PC-3 (cell line): ENCODE results near the gene SLC27A5. TPM values are rescaled to one million over a fixed set of nuclear protein-coding genes. Genes with fewer than 3 reads are reported as not detected.

Source experiments
- ATAC-seq: fragments of 200-7000 bp; cut with Tn5 transposase; 2 replicates; pipeline ENCODE4 v1.9.1; 2020; ENCODE audit warnings: mild to moderate bottlenecking, moderate library complexity
- BruUV-seq: library from RNA; stranded (reverse); fragments of 400-500 nt; replicated peaks from 2 replicates; lab custom pipeline; 2021; lab: Mats Ljungman, UMichigan
- CTCF ChIA-PET: fragments of 300-600 bp; sonication (Branson Sonifier 250); formaldehyde crosslinking; loops from one replicate; lab custom pipeline; 2022; ENCODE audit warnings: antibody characterized with exemption; lab: Charles Lee
- POLR2A ChIA-PET: fragments of 300-600 bp; sonication (Branson Sonifier 250); formaldehyde crosslinking; loops from one replicate; lab custom pipeline; 2022; ENCODE audit warnings: antibody characterized with exemption; ENCODE audit not compliant: unreplicated experiment; lab: Charles Lee
- DNase-seq: peaks from one replicate; pipeline ENCODE4 v3.0.0-alpha.2; 2015
- H2AFZ ChIP-seq: fragments of 300-600 bp; sonication (generic); 2 replicates; pipeline ENCODE4 v1.6.0; 2016; ENCODE audit warnings: antibody characterized with exemption, low read length
- H3F3A ChIP-seq: fragments of 300-600 bp; sonication (generic); one replicate; pipeline ENCODE4 v1.6.0; 2017; ENCODE audit warnings: antibody characterized with exemption, low read length, control low read depth, mild to moderate bottlenecking; ENCODE audit not compliant: unreplicated experiment
- H3K27ac ChIP-seq: fragments of 300-600 bp; sonication (generic); 2 replicates; pipeline ENCODE4 v1.5.1; 2016; ENCODE audit warnings: mild to moderate bottlenecking, low read length
- H3K27me3 ChIP-seq: fragments of 300-600 bp; sonication (generic); 2 replicates; pipeline ENCODE4 v1.6.1; 2016; ENCODE audit warnings: low read length, mixed read lengths
- H3K36me3 ChIP-seq: fragments of 300-600 bp; sonication (generic); 2 replicates; pipeline ENCODE4 v1.6.1; 2016; ENCODE audit warnings: low read depth, mixed run types, low read length, mixed read lengths
- H3K4me1 ChIP-seq: fragments of 300-600 bp; sonication (generic); 2 replicates; pipeline ENCODE4 v1.5.1; 2016; ENCODE audit warnings: low read length; ENCODE audit not compliant: insufficient read depth
- H3K4me2 ChIP-seq: fragments of 300-600 bp; sonication (generic); 2 replicates; pipeline ENCODE4 v1.6.0; 2016; ENCODE audit warnings: low read length
- H3K4me3 ChIP-seq: fragments of 300-600 bp; sonication (generic); 2 replicates; pipeline ENCODE4 v1.5.1; 2016; ENCODE audit warnings: mild to moderate bottlenecking, low read length, mixed read lengths
- H3K79me2 ChIP-seq: fragments of 300-600 bp; sonication (generic); 2 replicates; pipeline ENCODE4 v1.6.1; 2017; ENCODE audit warnings: low read length, mixed read lengths
- H3K9ac ChIP-seq: fragments of 300-600 bp; sonication (generic); 2 replicates; pipeline ENCODE4 v1.6.0; 2016; ENCODE audit warnings: mild to moderate bottlenecking, low read length
- H3K9me2 ChIP-seq: fragments of 300-600 bp; sonication (generic); replicated peaks from 2 replicates; pipeline ENCODE4 v1.6.1; 2016; ENCODE audit warnings: mixed run types, low read length, mixed read lengths
- H3K9me3 ChIP-seq: fragments of 300-600 bp; sonication (generic); 2 replicates; pipeline ENCODE4 v1.6.1; 2016; ENCODE audit warnings: low read length, mixed read lengths
- H4K20me1 ChIP-seq: fragments of 300-600 bp; sonication (generic); 2 replicates; pipeline ENCODE4 v1.6.1; 2016; ENCODE audit warnings: low read length, mixed read lengths
- CTCF ChIP-seq: fragments of 300-600 bp; sonication (generic); conservative IDR thresholded peaks from 2 replicates; pipeline ENCODE4 v1.5.1; 2017; ENCODE audit warnings: antibody characterized with exemption, low read depth, mild to moderate bottlenecking, low read length
- EZH2 ChIP-seq: fragments of 300-600 bp; sonication (generic); IDR thresholded peaks from one replicate; pipeline ENCODE4 v1.6.1; 2017; ENCODE audit warnings: antibody characterized with exemption, mild to moderate bottlenecking, low read length; ENCODE audit not compliant: unreplicated experiment
- EZH2phosphoT487 ChIP-seq: fragments of 300-600 bp; sonication (generic); IDR thresholded peaks from 2 replicates; pipeline ENCODE4 v1.6.1; 2018; ENCODE audit warnings: mild to moderate bottlenecking, antibody characterized with exemption, low read length, borderline replicate concordance
- intact Hi-C: fragments of 100-400 bp; cut with micrococcal nuclease; formaldehyde crosslinking; loops from 2 replicates; pipeline ENCODE4 v1.9.0; 2023
- total RNA-seq: library from RNA; depleted of rRNA; stranded (reverse); fragments of >200 nt; gene quantifications from 2 replicates; pipeline ENCODE4 v1.2.3, GENCODE V29; 2014

The SLC27A5 gene
- total RNA-seq, 1 experiment from 2014 or later = 56.2 TPM

DNA sequence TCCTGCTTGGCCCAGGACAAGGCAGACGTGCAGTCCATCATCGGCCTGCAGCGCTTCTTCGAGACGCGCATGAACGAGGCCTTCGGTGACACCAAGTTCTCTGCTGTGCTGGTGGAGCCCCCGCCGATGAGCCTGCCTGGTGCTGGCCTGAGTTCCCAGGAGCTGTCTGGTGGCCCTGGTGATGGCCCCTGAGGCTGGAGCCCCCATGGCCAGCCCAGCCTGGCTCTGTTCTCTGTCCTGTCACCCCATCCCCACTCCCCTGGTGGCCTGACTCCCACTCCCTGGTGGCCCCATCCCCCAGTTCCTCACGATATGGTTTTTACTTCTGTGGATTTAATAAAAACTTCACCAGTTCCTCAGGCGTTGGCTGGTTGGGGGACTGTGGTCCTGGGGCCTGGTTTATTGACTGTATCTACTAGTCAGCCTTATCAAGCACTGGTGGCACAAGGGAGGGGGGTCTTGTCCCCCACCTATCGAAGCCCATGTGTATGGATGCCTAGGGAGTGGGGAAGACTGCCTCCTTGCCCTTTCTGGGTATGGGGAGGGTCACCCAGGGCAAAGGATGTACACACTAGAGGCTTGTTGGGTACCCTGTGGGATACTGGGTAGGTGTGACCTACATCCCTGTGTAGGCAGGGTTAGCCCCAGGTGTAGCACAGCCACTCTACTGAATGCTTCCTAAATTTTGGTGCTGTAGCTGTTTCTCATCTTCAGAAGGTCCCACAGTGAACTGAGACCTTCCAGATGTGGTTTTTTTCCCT, 38.8 kb upstream of the SLC27A5 start:
- H3K9me3 ChIP-seq = no peaks in the 10 kb centered on the region
- H3K27ac ChIP-seq = no peak overlapping the region
- H3K9me2 ChIP-seq = no peaks in the 10 kb centered on the region
- no peak overlapping the region for H3K9ac ChIP-seq
- ChIA-PET CTCF (no interaction called here), POLR2A (no interaction called here)
- TF ChIP-seq CTCF (no peak), EZH2phosphoT487 (no peak), EZH2 (no peak)
- H2AFZ ChIP-seq = no peak overlapping the region
- H3K79me2 ChIP-seq = peaks cover 54% of the 10 kb centered on the region
- DNase-seq (no peak), ATAC-seq (no peak)
- peaks cover 31% of the 10 kb centered on the region for H3K4me1 ChIP-seq
- H4K20me1 ChIP-seq = peaks cover 55% of the 10 kb centered on the region
- H3K36me3 ChIP-seq = peaks cover 67% of the 10 kb centered on the region
- no TSS peak for BruUV-seq
- intact Hi-C loops = no loop called here
- no peaks in the 10 kb centered on the region for H3K27me3 ChIP-seq
- no peak overlapping the region for H3K4me3 ChIP-seq
- H3K4me2 ChIP-seq = no peak overlapping the region
- peaks cover 8% of the 10 kb centered on the region for H3F3A ChIP-seq

- Histone ChIP-seq H3K27me3 (no peaks in the 10 kb centered on the region), H3K9ac (no peak overlapping the region), H3K27ac (no peak overlapping the region), H4K20me1 (peaks cover 62% of the 10 kb centered on the region), H3K4me2 (no peak overlapping the region), H3K9me2 (no peaks in the 10 kb centered on the region), H3K4me3 (no peak overlapping the region), H3K9me3 (no peaks in the 10 kb centered on the region), H3K79me2 (peaks cover 61% of the 10 kb centered on the region), H3F3A (peaks cover 4% of the 10 kb centered on the region), H3K36me3 (peaks cover 72% of the 10 kb centered on the region), H2AFZ (no peak overlapping the region), H3K4me1 (peaks cover 26% of the 10 kb centered on the region)
- no peak for ATAC-seq
- no peak for DNase-seq
- POLR2A ChIA-PET = no interaction called here
- intact Hi-C loops = no loop called here
- TF ChIP-seq EZH2 = no peak
- TF ChIP-seq CTCF = no peak
- no peak for TF ChIP-seq EZH2phosphoT487
- no TSS peak for BruUV-seq
- CTCF ChIA-PET = no interaction called here
Measured at GRCh38 chr19:58549664-58550361, 38.0 kb upstream of the SLC27A5 start.
